HCT116 (cell line): ENCODE measurements around the gene COPE.

ENCODE experiments used
- EZH2 ChIP-seq: fragments of 200-600 bp; sonication (generic); IDR thresholded peaks from 2 replicates; pipeline ENCODE4 v1.6.1; 2017; ENCODE audit warnings: antibody characterized with exemption, mixed run types
- POLR2AphosphoS5 ChIP-seq: IDR thresholded peaks from 2 replicates; pipeline ENCODE4 v1.6.1; 2011; ENCODE audit warnings: mild to moderate bottlenecking, low read depth, low read length, moderate library complexity
- TF ChIP-seq, protein P1 (sequence below), 3 experiments: fragments of 200-600 bp in 1 of 3; sonication (generic) in 1 of 3; IDR thresholded peaks in 2 of 3; conservative IDR thresholded peaks in 1 of 3; 2 replicates each; pipeline ENCODE4 v1.5.1; 2012 to 2017; ENCODE audit warnings: low read depth in 2 of 3, low read length in 2 of 3, antibody characterized with exemption in 1 of 3, borderline replicate concordance in 1 of 3, control low read depth in 1 of 3, mild to moderate bottlenecking in 1 of 3, mixed read lengths in 1 of 3, mixed run types in 1 of 3, moderate library complexity in 1 of 3; ENCODE audit not compliant: insufficient read depth in 1 of 3

DNA sequence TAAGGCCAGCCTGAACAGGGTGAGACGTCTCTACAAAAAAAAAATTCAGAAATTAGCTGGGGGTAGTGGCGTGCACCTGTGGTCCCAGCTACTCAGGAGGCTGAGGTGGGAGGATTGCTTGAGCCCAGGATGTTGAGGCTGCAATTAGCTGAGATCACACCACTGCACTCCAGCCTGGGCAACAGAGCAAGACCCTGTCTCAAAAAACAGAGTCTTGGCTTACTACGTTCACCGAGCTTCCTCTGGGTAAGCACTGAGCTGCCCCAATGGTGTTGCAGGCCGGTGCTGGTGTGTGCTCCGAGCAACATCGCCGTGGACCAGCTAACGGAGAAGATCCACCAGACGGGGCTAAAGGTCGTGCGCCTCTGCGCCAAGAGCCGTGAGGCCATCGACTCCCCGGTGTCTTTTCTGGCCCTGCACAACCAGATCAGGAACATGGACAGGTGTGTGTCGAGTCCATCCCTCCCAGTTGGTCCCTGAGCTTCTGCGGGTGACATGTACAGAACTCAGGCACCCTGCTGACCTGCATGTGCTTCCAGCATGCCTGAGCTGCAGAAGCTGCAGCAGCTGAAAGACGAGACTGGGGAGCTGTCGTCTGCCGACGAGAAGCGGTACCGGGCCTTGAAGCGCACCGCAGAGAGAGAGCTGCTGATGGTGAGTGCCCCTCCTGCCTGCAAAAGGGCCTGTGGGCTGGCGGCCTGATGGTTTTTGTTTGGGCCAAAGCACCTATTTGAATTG lies 63.4 kb downstream of the COPE start:
- TF ChIP-seq, protein P1, sequence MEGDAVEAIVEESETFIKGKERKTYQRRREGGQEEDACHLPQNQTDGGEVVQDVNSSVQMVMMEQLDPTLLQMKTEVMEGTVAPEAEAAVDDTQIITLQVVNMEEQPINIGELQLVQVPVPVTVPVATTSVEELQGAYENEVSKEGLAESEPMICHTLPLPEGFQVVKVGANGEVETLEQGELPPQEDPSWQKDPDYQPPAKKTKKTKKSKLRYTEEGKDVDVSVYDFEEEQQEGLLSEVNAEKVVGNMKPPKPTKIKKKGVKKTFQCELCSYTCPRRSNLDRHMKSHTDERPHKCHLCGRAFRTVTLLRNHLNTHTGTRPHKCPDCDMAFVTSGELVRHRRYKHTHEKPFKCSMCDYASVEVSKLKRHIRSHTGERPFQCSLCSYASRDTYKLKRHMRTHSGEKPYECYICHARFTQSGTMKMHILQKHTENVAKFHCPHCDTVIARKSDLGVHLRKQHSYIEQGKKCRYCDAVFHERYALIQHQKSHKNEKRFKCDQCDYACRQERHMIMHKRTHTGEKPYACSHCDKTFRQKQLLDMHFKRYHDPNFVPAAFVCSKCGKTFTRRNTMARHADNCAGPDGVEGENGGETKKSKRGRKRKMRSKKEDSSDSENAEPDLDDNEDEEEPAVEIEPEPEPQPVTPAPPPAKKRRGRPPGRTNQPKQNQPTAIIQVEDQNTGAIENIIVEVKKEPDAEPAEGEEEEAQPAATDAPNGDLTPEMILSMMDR (IDR thresholded peaks at IDR 0.05 in 2 of 3, conservative IDR thresholded peaks at IDR 0.05 in 1 of 3; ENCODE audit: borderline replicate concordance in 1 of 3, insufficient read depth in 1 of 3, low read depth in 2 of 3, low read length in 2 of 3), result no peak
- no peak for TF ChIP-seq EZH2
- no peak for TF ChIP-seq POLR2AphosphoS5
